Endothelial cell of umbilical vein (primary cell): Measurements from ENCODE around the gene MATK. TPM values are rescaled to one million over a fixed set of nuclear protein-coding genes. Genes with fewer than 3 reads are reported as not detected.

Experiments
- BruUV-seq: library from RNA; stranded (reverse); fragments of 400-500 nt; replicated peaks from 2 replicates; lab custom pipeline; 2021; lab: Mats Ljungman, UMichigan
- CTCF ChIA-PET: fragments of 300-600, 350-600 bp; sonication (Branson Sonifier 250); formaldehyde crosslinking; loops from one replicate; lab custom pipeline; 2021; ENCODE audit warnings: antibody characterized with exemption, inconsistent platforms; lab: Charles Lee
- POLR2A ChIA-PET: fragments of 300-600, 350-600 bp; sonication (Branson Sonifier 250); formaldehyde crosslinking; loops from one replicate; lab custom pipeline; 2021; ENCODE audit warnings: antibody characterized with exemption, inconsistent platforms; lab: Charles Lee
- DNase-seq: peaks from one replicate; pipeline ENCODE4 v3.0.0-alpha.2; 2011; ENCODE audit warnings: low read depth, low spot score
- FAIRE-seq: peaks from 2 replicates; lab custom pipeline; 2011; peaks lifted over from hg19 to GRCh38; lab: Jason Lieb, UNC
- H2AFZ ChIP-seq: 2 replicates; pipeline ENCODE4 v1.6.0; 2012; ENCODE audit warnings: low read depth, low read length, control low read depth, inconsistent platforms
- H3K27ac ChIP-seq: 2 replicates; pipeline ENCODE4 v1.5.1; 2011; ENCODE audit warnings: low read depth, mild to moderate bottlenecking, control low read depth, low read length, moderate library complexity; ENCODE audit not compliant: insufficient read depth
- H3K27me3 ChIP-seq, 2 experiments: 2 replicates each; pipeline versions ENCODE4 v1.6.0 to v1.6.1; 2011; ENCODE audit warnings: low read length in 2 of 2, mixed read lengths in 1 of 2; ENCODE audit not compliant: control insufficient read depth in 2 of 2, insufficient read depth in 2 of 2
- H3K36me3 ChIP-seq, 2 experiments: 2 replicates in 1 of 2; 3 replicates in 1 of 2; pipeline ENCODE4 v1.5.1; 2011; ENCODE audit warnings: low read length in 2 of 2, mild to moderate bottlenecking in 1 of 2, moderate library complexity in 1 of 2; ENCODE audit not compliant: control insufficient read depth in 2 of 2, insufficient read depth in 2 of 2; ENCODE audit errors: extremely low read depth in 1 of 2
- H3K4me1 ChIP-seq: 3 replicates; pipeline ENCODE4 v1.5.1; 2011; ENCODE audit warnings: mild to moderate bottlenecking, low read length; ENCODE audit not compliant: control insufficient read depth, insufficient read depth; ENCODE audit errors: extremely low read depth
- H3K4me2 ChIP-seq: 2 replicates; pipeline ENCODE4 v1.6.1; 2011; ENCODE audit warnings: low read length, control low read depth, mixed read lengths; ENCODE audit not compliant: insufficient read depth
- H3K4me3 ChIP-seq, 3 experiments: fragments of 200-600 bp in 1 of 3; sonication (generic), shearing (Covaris generic) in 1 of 3; replicated peaks in 1 of 3; 2 replicates each; pipeline ENCODE4 v1.5.1; 2011 to 2016; ENCODE audit warnings: control low read depth in 3 of 3, low read length in 3 of 3, mild to moderate bottlenecking in 2 of 3, inconsistent platforms in 1 of 3, low read depth in 1 of 3, moderate library complexity in 1 of 3; ENCODE audit not compliant: insufficient read depth in 1 of 3
- H3K79me2 ChIP-seq: 2 replicates; pipeline ENCODE4 v1.6.0; 2012; ENCODE audit warnings: low read length, inconsistent platforms; ENCODE audit not compliant: control insufficient read depth, insufficient read depth
- H3K9ac ChIP-seq: replicated peaks from 2 replicates; pipeline ENCODE3; 2011; ENCODE audit warnings: low read length, control low read depth; ENCODE audit not compliant: insufficient read depth; ENCODE audit errors: extremely low read depth
- H3K9me1 ChIP-seq: replicated peaks from 3 replicates; pipeline ENCODE4 v1.6.0; 2011; ENCODE audit warnings: mild to moderate bottlenecking, low read length; ENCODE audit not compliant: control insufficient read depth, insufficient read depth; ENCODE audit errors: extremely low read depth
- H3K9me3 ChIP-seq: replicated peaks from 2 replicates; pipeline ENCODE4 v1.5.1; 2012; ENCODE audit warnings: low read length, inconsistent platforms; ENCODE audit not compliant: control insufficient read depth, insufficient read depth
- H4K20me1 ChIP-seq: replicated peaks from 2 replicates; pipeline ENCODE3; 2011; ENCODE audit warnings: mild to moderate bottlenecking, low read length; ENCODE audit not compliant: control insufficient read depth, insufficient read depth; ENCODE audit errors: extremely low read depth
- EZH2 ChIP-seq: IDR thresholded peaks from 2 replicates; pipeline ENCODE4 v1.6.1; 2012; ENCODE audit warnings: borderline replicate concordance, low read depth, mild to moderate bottlenecking, moderate library complexity, low read length, inconsistent platforms; ENCODE audit not compliant: severe bottlenecking
- FOS ChIP-seq: IDR thresholded peaks from 2 replicates; pipeline ENCODE4 v1.6.1; 2011; ENCODE audit warnings: mild to moderate bottlenecking, low read length, moderate library complexity, borderline replicate concordance; ENCODE audit not compliant: insufficient read depth
- GATA2 ChIP-seq: IDR thresholded peaks from 2 replicates; pipeline ENCODE4 v1.7.0; 2011; ENCODE audit warnings: low read depth, mild to moderate bottlenecking, moderate library complexity, mixed read lengths, low read length; ENCODE audit not compliant: insufficient read length, insufficient read depth
- JUN ChIP-seq: IDR thresholded peaks from 2 replicates; pipeline ENCODE4 v1.6.1; 2011; ENCODE audit warnings: borderline replicate concordance, low read depth; ENCODE audit not compliant: insufficient read length, insufficient read depth
- MYC ChIP-seq: IDR thresholded peaks from one replicate; pipeline ENCODE4 v1.6.1; 2011; ENCODE audit warnings: mild to moderate bottlenecking, low read depth, low read length
- POLR2A ChIP-seq: IDR thresholded peaks from 2 replicates; pipeline ENCODE4 v1.6.1; 2012; ENCODE audit warnings: low read depth, mild to moderate bottlenecking, control low read depth, low read length
- POLR2AphosphoS5 ChIP-seq: IDR thresholded peaks from 2 replicates; pipeline ENCODE4 v1.6.1; 2012; ENCODE audit warnings: low read depth, mild to moderate bottlenecking, control low read depth, low read length, moderate library complexity; ENCODE audit not compliant: insufficient read depth
- dilution Hi-C: fragments of 300-500 bp; cut with MboI; formaldehyde crosslinking; loops from one replicate; pipeline ENCODE4 v1.15.0; 2019; ENCODE audit warnings: low sequenced_read_pairs; ENCODE audit not compliant: extremely low pct_ligation_motif_present
- intact Hi-C: fragments of 100-400 bp; cut with micrococcal nuclease; formaldehyde crosslinking; loops from one replicate; pipeline ENCODE4 v1.10.0; 2022
- polyA plus RNA-seq, 4 experiments: library from polyadenylated mRNA; depleted of rRNA in 3 of 4; stranded (reverse) in 3 of 4; unstranded in 1 of 4; fragments of >200 nt; gene quantifications; 2 replicates each; pipeline versions ENCODE4 v1.2.1 to v1.2.3, GENCODE V29; 2011 to 2012; ENCODE audit warnings: missing spikeins in 1 of 4
- total RNA-seq: library from RNA; stranded (reverse); gene quantifications from 2 replicates; pipeline ENCODE4 v1.2.3, GENCODE V29; 2021
- TF ChIP-seq, protein P1 (sequence below), 2 donors: IDR thresholded peaks; 1 replicate in 1 of 2; 2 replicates in 1 of 2; pipeline ENCODE4 v1.5.1; 2011; ENCODE audit warnings: low read length in 2 of 2, mild to moderate bottlenecking in 2 of 2, moderate library complexity in 2 of 2, control low read depth in 1 of 2, inconsistent platforms in 1 of 2, low read depth in 1 of 2; ENCODE audit not compliant: insufficient read depth in 1 of 2; ENCODE audit errors: extremely low read depth in 1 of 2
- TF ChIP-seq, protein P2 (sequence below): IDR thresholded peaks from 2 replicates; pipeline ENCODE4 v1.6.1; 2011; ENCODE audit not compliant: insufficient read depth, insufficient read length

MATK gene
- total and polyA plus RNA-seq, 2 donors (not counting 3 experiments of a cell fraction or from before 2014, with no cell fraction given): not detected

DNA sequence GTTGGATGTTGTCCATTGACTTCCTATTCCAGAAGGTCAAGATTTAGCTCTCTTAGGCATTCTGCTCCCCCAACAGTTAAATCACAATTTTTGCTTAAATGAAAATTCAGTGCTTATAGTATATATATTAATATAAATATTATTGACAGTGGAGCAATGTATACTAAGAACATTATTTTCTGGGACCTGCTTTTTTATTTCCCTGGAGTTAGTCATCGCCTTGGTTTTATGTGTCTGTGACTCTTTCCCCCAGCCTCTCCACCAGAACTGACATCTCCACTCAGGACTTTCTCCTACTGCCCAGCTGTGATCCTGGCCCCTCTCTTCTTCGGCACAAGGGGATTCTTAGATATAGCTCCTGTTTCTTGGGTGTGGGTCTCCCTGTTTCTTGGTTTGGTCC is 10.2 kb upstream of the MATK start:
- Histone ChIP-seq H3K36me3 (no peaks in the 10 kb centered on the region), H3K79me2 (no peaks in the 10 kb centered on the region), H3K27me3 (peaks cover 10 to 11% of the 10 kb centered on the region in 2 experiments), H3K27ac (no peak overlapping the region), H3K9me1 (no peaks in the 10 kb centered on the region), H3K4me1 (no peaks in the 10 kb centered on the region), H4K20me1 (no peaks in the 10 kb centered on the region), H3K9ac (no peak overlapping the region), H2AFZ (no peak overlapping the region), H3K9me3 (no peaks in the 10 kb centered on the region), H3K4me2 (no peak overlapping the region), H3K4me3 (no peak overlapping the region)
- TF ChIP-seq, protein P1, sequence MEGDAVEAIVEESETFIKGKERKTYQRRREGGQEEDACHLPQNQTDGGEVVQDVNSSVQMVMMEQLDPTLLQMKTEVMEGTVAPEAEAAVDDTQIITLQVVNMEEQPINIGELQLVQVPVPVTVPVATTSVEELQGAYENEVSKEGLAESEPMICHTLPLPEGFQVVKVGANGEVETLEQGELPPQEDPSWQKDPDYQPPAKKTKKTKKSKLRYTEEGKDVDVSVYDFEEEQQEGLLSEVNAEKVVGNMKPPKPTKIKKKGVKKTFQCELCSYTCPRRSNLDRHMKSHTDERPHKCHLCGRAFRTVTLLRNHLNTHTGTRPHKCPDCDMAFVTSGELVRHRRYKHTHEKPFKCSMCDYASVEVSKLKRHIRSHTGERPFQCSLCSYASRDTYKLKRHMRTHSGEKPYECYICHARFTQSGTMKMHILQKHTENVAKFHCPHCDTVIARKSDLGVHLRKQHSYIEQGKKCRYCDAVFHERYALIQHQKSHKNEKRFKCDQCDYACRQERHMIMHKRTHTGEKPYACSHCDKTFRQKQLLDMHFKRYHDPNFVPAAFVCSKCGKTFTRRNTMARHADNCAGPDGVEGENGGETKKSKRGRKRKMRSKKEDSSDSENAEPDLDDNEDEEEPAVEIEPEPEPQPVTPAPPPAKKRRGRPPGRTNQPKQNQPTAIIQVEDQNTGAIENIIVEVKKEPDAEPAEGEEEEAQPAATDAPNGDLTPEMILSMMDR (IDR thresholded peaks at IDR 0.05; ENCODE audit: extremely low read depth in 1 of 2, insufficient read depth in 1 of 2, low read depth in 1 of 2, low read length in 2 of 2): no peak
- TF ChIP-seq POLR2A (no peak), GATA2 (no peak), JUN (no peak), EZH2 (no peak), POLR2AphosphoS5 (no peak)
- dilution Hi-C loops (no loop called here), intact Hi-C loops (no loop called here)
- POLR2A ChIA-PET: no interaction called here
- FAIRE-seq (no peak), DNase-seq (no peak)
- CTCF ChIA-PET: interaction anchor here (0.6 to 1.5 kb wide), 3 partner anchors 9 to 23 kb away, joined by 3 to 5 read pairs (median 3); no protein-coding TSS in a partner anchor
- BruUV-seq: no TSS peak

DNA sequence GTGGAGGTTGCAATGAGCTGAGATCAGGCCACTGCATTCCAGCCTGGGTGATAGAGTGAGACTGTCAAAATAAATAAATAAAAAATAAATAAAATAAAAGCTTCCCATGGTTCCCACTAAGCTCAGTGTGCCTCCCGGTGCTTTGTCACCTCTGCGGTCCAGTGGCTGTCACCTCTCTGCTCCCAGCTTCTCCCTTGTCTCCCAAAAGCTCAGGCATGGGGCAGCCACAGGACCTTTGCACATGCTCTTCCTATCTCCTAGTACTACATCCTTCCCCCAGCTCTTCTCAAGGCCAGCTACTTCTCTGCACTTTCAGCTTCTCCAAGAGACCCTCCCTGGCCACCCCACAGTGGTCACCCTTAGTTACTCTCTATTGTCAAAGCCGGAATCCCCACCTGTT is 7.6 kb upstream of the MATK start:
- ChIA-PET CTCF (no interaction called here), POLR2A (no interaction called here)
- intact Hi-C loops: no loop called here
- Histone ChIP-seq H3K9me1 (no peaks in the 10 kb centered on the region), H3K9me3 (no peaks in the 10 kb centered on the region), H3K4me2 (no peak overlapping the region), H3K9ac (no peak overlapping the region), H2AFZ (no peak overlapping the region), H3K4me3 (no peak overlapping the region), H3K36me3 (no peaks in the 10 kb centered on the region), H4K20me1 (no peaks in the 10 kb centered on the region), H3K79me2 (no peaks in the 10 kb centered on the region), H3K27me3 (no peaks in the 10 kb centered on the region), H3K27ac (no peak overlapping the region), H3K4me1 (no peaks in the 10 kb centered on the region)
- FAIRE-seq (no peak), DNase-seq (no peak)
- TF ChIP-seq EZH2: no peak
- TF ChIP-seq FOS: no peak
- TF ChIP-seq, protein P1 (IDR thresholded peaks at IDR 0.05; ENCODE audit: extremely low read depth in 1 of 2, insufficient read depth in 1 of 2, low read depth in 1 of 2, low read length in 2 of 2): no peak
- TF ChIP-seq GATA2: no peak
- no peak for TF ChIP-seq POLR2AphosphoS5
- no peak for TF ChIP-seq JUN
- TF ChIP-seq, protein P2, sequence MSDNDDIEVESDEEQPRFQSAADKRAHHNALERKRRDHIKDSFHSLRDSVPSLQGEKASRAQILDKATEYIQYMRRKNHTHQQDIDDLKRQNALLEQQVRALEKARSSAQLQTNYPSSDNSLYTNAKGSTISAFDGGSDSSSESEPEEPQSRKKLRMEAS: no peak
- TF ChIP-seq MYC: no peak
- TF ChIP-seq POLR2A: no peak
- dilution Hi-C loops: no loop called here
- no TSS peak for BruUV-seq
